ENCODE measurements around the gene ID1. TPM values are rescaled to one million over a fixed set of nuclear protein-coding genes. Genes with fewer than 3 reads are reported as not detected.

ID1 gene
- total and polyA plus RNA-seq, 10 donors, result 47.6 to 222 (median 123) TPM

DNA sequence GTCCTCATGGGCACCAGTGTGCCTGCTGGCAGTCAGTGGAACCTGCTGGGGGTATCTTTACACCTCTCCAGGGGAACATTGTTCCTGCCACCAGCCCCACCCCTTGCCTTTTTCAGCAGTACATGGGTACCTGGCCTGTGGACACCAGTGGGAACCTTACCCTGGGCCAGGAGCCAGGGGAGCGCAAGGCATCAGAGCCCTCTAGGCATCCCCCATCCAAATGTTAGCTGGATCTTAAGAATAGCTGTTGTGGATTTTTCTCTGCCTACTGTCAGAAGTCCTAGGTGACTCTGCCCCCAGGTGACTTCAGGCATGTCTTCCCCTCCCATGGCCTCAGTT lies 38.8 kb upstream of the ID1 start:
- Histone ChIP-seq H3K4me3 (no peak overlapping the region), H3K9me3 (no peaks in the 10 kb centered on the region), H3K4me1 (peaks cover 0 to 47% (median 21%) of the 10 kb centered on the region in 6 donors), H3K27ac (peak overlapping the region in 1 of 8 donors; percentile 33), H3K36me3 (peaks cover 0 to 99% (median 66%) of the 10 kb centered on the region in 6 donors), H3K27me3 (replicated peaks in 1 of 7) (no peaks in the 10 kb centered on the region)
- 88 to 100% (median 95%) methylated on average over 1 of the region's 1 CpG for WGBS, 5 donors
- intact Hi-C loops (cut with DNase I; ENCODE audit: low total_unique reads), result no loop called here
- DNase-seq, result no peak
- TF ChIP-seq POLR2AphosphoS5 (IDR thresholded peaks at IDR 0.05), result no peak
- TF ChIP-seq, protein P1, sequence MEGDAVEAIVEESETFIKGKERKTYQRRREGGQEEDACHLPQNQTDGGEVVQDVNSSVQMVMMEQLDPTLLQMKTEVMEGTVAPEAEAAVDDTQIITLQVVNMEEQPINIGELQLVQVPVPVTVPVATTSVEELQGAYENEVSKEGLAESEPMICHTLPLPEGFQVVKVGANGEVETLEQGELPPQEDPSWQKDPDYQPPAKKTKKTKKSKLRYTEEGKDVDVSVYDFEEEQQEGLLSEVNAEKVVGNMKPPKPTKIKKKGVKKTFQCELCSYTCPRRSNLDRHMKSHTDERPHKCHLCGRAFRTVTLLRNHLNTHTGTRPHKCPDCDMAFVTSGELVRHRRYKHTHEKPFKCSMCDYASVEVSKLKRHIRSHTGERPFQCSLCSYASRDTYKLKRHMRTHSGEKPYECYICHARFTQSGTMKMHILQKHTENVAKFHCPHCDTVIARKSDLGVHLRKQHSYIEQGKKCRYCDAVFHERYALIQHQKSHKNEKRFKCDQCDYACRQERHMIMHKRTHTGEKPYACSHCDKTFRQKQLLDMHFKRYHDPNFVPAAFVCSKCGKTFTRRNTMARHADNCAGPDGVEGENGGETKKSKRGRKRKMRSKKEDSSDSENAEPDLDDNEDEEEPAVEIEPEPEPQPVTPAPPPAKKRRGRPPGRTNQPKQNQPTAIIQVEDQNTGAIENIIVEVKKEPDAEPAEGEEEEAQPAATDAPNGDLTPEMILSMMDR (IDR thresholded peaks at IDR 0.05 in 8 of 11, conservative IDR thresholded peaks at IDR 0.05 in 3 of 11), result no peak
- TF ChIP-seq POLR2A (IDR thresholded peaks at IDR 0.05), result no peak

DNA sequence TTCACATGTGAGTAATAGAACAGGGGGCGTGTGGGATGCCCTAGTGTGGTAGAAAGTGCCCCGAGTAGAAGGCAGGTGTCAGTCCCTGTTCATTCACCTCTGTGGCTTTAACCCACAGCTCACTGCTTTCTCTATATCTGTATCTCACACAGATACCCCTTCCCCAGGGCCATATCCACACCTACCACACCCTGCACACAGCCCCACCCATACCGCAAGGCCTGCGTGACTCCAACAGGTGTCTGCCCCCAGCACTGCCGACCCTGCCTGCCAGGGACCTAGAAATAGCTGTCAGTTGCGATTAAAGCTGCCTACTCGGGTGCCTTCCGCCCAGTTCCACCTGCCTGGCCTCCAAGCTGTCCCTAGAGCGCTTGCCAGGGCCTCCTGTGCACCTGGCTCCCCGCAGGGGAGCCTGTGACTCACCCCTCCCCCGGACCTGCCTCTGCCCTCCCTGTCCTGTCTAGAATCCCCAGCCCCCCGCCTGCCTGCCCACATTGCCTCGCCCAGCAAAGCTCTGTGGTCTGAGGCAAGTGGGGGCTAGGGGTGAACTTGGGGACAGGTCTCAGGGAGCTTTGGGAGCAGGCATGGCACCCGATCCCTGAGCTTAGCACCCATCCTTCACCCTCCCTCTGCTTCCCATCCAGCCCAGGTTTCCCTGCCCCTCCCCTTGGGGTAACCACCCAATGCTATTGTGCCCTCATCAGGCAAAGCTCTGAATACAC lies 38.3 kb upstream of the ID1 start:
- H3K27ac ChIP-seq, result peak overlapping the region in 2 of 8 donors; percentile 26 to 33
- peaks cover 0 to 93% (median 62%) of the 10 kb centered on the region in 6 donors for H3K36me3 ChIP-seq
- intact Hi-C loops (cut with DNase I; ENCODE audit: low total_unique reads), result no loop called here
- TF ChIP-seq, protein P1 (IDR thresholded peaks at IDR 0.05 in 8 of 11, conservative IDR thresholded peaks at IDR 0.05 in 3 of 11), result no peak
- TF ChIP-seq POLR2AphosphoS5 (IDR thresholded peaks at IDR 0.05) (peak in 1 of 3 donors; percentile 35), POLR2A (IDR thresholded peaks at IDR 0.05) (no peak)
- H3K4me3 ChIP-seq, result no peak overlapping the region
- no peak for DNase-seq
- H3K27me3 ChIP-seq (replicated peaks in 1 of 7), result no peaks in the 10 kb centered on the region
- WGBS, 5 donors, result 69 to 76% (median 72%) methylated on average over 9 to 14 of the region's 14 CpGs
- peaks cover 0 to 47% (median 21%) of the 10 kb centered on the region in 6 donors for H3K4me1 ChIP-seq
- H3K9me3 ChIP-seq, result no peaks in the 10 kb centered on the region

DNA sequence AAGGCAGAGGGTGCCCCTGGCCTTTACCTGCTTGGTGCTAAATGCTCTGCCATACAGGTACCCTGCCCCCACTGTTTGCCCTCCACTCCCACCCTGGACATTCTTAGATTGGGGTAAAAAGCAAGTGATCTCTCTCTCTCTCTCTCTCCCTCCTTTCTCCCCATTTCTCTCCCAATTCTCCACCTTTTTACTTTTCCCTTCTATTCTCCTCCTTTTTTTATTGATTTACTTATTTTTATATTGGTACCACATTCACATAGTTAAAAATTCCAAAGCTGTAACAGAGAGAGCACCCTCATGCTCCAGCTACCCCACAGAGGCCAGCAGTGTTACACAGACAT lies 37.7 kb upstream of the ID1 start:
- no peak for TF ChIP-seq POLR2A (IDR thresholded peaks at IDR 0.05)
- TF ChIP-seq POLR2AphosphoS5 (IDR thresholded peaks at IDR 0.05), result no peak
- TF ChIP-seq, protein P1 (IDR thresholded peaks at IDR 0.05 in 8 of 11, conservative IDR thresholded peaks at IDR 0.05 in 3 of 11), result no peak
- intact Hi-C loops (cut with DNase I; ENCODE audit: low total_unique reads), result no loop called here
- Histone ChIP-seq H3K4me1 (peaks cover 4 to 51% (median 26%) of the 10 kb centered on the region in 6 donors), H3K9me3 (no peaks in the 10 kb centered on the region), H3K27me3 (replicated peaks in 1 of 7) (no peaks in the 10 kb centered on the region), H3K4me3 (no peak overlapping the region), H3K36me3 (peaks cover 0 to 88% (median 56%) of the 10 kb centered on the region in 6 donors), H3K27ac (peak overlapping the region in 2 of 8 donors; percentile 26 to 33)
- DNase-seq, result no peak

DNA sequence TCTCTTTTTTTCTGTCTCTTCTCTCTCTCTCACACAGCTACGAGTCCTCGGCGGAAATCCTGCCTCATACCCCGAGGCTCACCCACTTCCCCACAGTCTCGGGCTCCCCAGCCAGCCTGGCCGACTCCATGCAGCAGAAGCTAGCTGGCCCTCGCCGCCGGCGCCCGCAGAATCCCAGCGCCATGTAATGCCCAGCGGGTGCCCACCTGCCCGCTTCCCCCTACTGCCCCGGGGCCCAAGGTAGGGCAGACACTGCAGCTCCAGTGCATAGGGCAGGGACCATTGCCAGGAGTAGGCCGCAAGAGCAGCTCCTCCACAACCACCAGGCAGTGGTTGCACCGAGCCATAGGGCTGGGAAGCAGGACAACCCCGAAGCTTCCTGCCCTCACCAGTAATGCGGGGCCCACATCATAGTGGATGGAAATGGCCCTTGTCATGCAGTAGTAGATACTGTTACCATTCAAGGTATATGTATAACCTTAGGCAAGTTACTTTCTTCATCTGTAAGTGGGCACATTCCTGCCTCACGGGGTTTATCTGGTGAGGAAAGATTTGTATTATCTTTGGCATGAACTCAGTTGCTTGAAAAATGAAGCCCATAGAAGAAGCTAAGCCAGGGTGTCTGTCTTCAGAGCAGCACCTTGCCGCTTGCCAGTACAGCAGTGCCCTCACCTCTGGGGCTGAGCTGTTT lies 36.9 kb upstream of the ID1 start:
- WGBS, 5 donors, result 70 to 75% (median 72%) methylated on average over 21 of the region's 21 CpGs
- Histone ChIP-seq H3K27me3 (replicated peaks in 1 of 7) (no peaks in the 10 kb centered on the region), H3K4me1 (peaks cover 8 to 47% (median 29%) of the 10 kb centered on the region in 6 donors), H3K9me3 (no peaks in the 10 kb centered on the region), H3K27ac (peak overlapping the region in 3 of 8 donors; percentile 38 to 97 (median 96)), H3K36me3 (peaks cover 0 to 80% (median 49%) of the 10 kb centered on the region in 6 donors), H3K4me3 (no peak overlapping the region)
- TF ChIP-seq POLR2A (IDR thresholded peaks at IDR 0.05) (no peak), POLR2AphosphoS5 (IDR thresholded peaks at IDR 0.05) (peak in 1 of 3 donors; percentile 42)
- TF ChIP-seq, protein P1 (IDR thresholded peaks at IDR 0.05 in 8 of 11, conservative IDR thresholded peaks at IDR 0.05 in 3 of 11), result no peak
- intact Hi-C loops (cut with DNase I; ENCODE audit: low total_unique reads), result no loop called here
- peak; percentile 80 for DNase-seq
